ENCODE data around the gene TTC3.
"Not testable (repeated sequence)": the region's sequence is repeated elsewhere in the genome, so short reads cannot be mapped to it uniquely, and the experiment has no call there.

Gene TTC3

GRCh38 chr21:37082856-37083528 lies 9.9 kb downstream of the TTC3 start:
- no peaks in the 10 kb centered on the region for H3K4me1 ChIP-seq (ENCODE audit: insufficient read depth, low read length)

GRCh38 chr21:37085726-37086125 lies 12.7 kb downstream of the TTC3 start:
- Histone ChIP-seq H3K36me3 (ENCODE audit: insufficient read depth, low read length) (peaks cover 39% of the 10 kb centered on the region), H2AFZ (ENCODE audit: low read depth, low read length) (no peak overlapping the region), H3K27me3 (ENCODE audit: insufficient read depth, low read length) (no peaks in the 10 kb centered on the region), H3K4me1 (ENCODE audit: insufficient read depth, low read length) (no peaks in the 10 kb centered on the region), H3K9me3 (ENCODE audit: low read length) (peaks cover 2% of the 10 kb centered on the region), H3K4me3 (ENCODE audit: low read length) (no peak overlapping the region)

More at GRCh38 chr21:37082856-37083528, 9.9 kb downstream of the TTC3 start:
- H3K4me3 ChIP-seq (ENCODE audit: low read length) = no peak overlapping the region
- peaks cover 15% of the 10 kb centered on the region for H3K36me3 ChIP-seq (ENCODE audit: insufficient read depth, low read length)
- peaks cover 2% of the 10 kb centered on the region for H3K9me3 ChIP-seq (ENCODE audit: low read length)
- no peaks in the 10 kb centered on the region for H3K27me3 ChIP-seq (ENCODE audit: insufficient read depth, low read length)
- no peak overlapping the region for H2AFZ ChIP-seq (ENCODE audit: low read depth, low read length)

GRCh38 chr21:37087188-37087587 lies 14.1 kb downstream of the TTC3 start:
- Histone ChIP-seq H3K27me3 (ENCODE audit: insufficient read depth, low read length) (no peaks in the 10 kb centered on the region), H3K4me3 (ENCODE audit: low read length) (no peak overlapping the region), H3K9me3 (ENCODE audit: low read length) (peaks cover 2% of the 10 kb centered on the region), H3K36me3 (ENCODE audit: insufficient read depth, low read length) (peaks cover 43% of the 10 kb centered on the region), H2AFZ (ENCODE audit: low read depth, low read length) (no peak overlapping the region), H3K4me1 (ENCODE audit: insufficient read depth, low read length) (no peaks in the 10 kb centered on the region)

- H3K36me3 ChIP-seq (ENCODE audit: insufficient read depth, low read length) = peaks cover 44% of the 10 kb centered on the region
- H3K27me3 ChIP-seq (ENCODE audit: insufficient read depth, low read length) = no peaks in the 10 kb centered on the region
- H2AFZ ChIP-seq (ENCODE audit: low read depth, low read length) = no peak overlapping the region
- H3K4me1 ChIP-seq (ENCODE audit: insufficient read depth, low read length) = no peaks in the 10 kb centered on the region
- no peak overlapping the region for H3K4me3 ChIP-seq (ENCODE audit: low read length)
- H3K9me3 ChIP-seq (ENCODE audit: low read length) = peaks cover 2% of the 10 kb centered on the region
Observed at GRCh38 chr21:37088186-37088735, 15.2 kb downstream of the TTC3 start.

- H3K9me3 ChIP-seq (ENCODE audit: low read length) = no peaks in the 10 kb centered on the region
- H3K4me1 ChIP-seq (ENCODE audit: insufficient read depth, low read length) = no peaks in the 10 kb centered on the region
- H3K27me3 ChIP-seq (ENCODE audit: insufficient read depth, low read length) = no peaks in the 10 kb centered on the region
- H3K36me3 ChIP-seq (ENCODE audit: insufficient read depth, low read length) = peaks cover 71% of the 10 kb centered on the region
- H2AFZ ChIP-seq (ENCODE audit: low read depth, low read length) = no peak overlapping the region
- no peak overlapping the region for H3K4me3 ChIP-seq (ENCODE audit: low read length)
Observed at GRCh38 chr21:37093977-37094376, 20.9 kb downstream of the TTC3 start.

GRCh38 chr21:37095821-37096220 lies 22.8 kb downstream of the TTC3 start:
- Histone ChIP-seq H3K9me3 (ENCODE audit: low read length) (no peaks in the 10 kb centered on the region), H3K36me3 (ENCODE audit: insufficient read depth, low read length) (peaks cover 68% of the 10 kb centered on the region), H3K4me1 (ENCODE audit: insufficient read depth, low read length) (no peaks in the 10 kb centered on the region), H2AFZ (ENCODE audit: low read depth, low read length) (no peak overlapping the region), H3K4me3 (ENCODE audit: low read length) (no peak overlapping the region), H3K27me3 (ENCODE audit: insufficient read depth, low read length) (no peaks in the 10 kb centered on the region)

GRCh38 chr21:37098751-37099150 lies 25.7 kb downstream of the TTC3 start:
- H2AFZ ChIP-seq (ENCODE audit: low read depth, low read length) = no peak overlapping the region
- peaks cover 61% of the 10 kb centered on the region for H3K36me3 ChIP-seq (ENCODE audit: insufficient read depth, low read length)
- H3K4me1 ChIP-seq (ENCODE audit: insufficient read depth, low read length) = no peaks in the 10 kb centered on the region
- H3K27me3 ChIP-seq (ENCODE audit: insufficient read depth, low read length) = no peaks in the 10 kb centered on the region
- no peaks in the 10 kb centered on the region for H3K9me3 ChIP-seq (ENCODE audit: low read length)
- H3K4me3 ChIP-seq (ENCODE audit: low read length) = no peak overlapping the region

GRCh38 chr21:37100316-37100715 lies 27.3 kb downstream of the TTC3 start:
- no peaks in the 10 kb centered on the region for H3K4me1 ChIP-seq (ENCODE audit: insufficient read depth, low read length)
- H2AFZ ChIP-seq (ENCODE audit: low read depth, low read length) = no peak overlapping the region
- H3K36me3 ChIP-seq (ENCODE audit: insufficient read depth, low read length) = peaks cover 54% of the 10 kb centered on the region
- H3K9me3 ChIP-seq (ENCODE audit: low read length) = no peaks in the 10 kb centered on the region
- no peaks in the 10 kb centered on the region for H3K27me3 ChIP-seq (ENCODE audit: insufficient read depth, low read length)
- H3K4me3 ChIP-seq (ENCODE audit: low read length) = no peak overlapping the region

- Histone ChIP-seq H3K27me3 (ENCODE audit: insufficient read depth, low read length) (no peaks in the 10 kb centered on the region), H3K4me3 (ENCODE audit: low read length) (no peak overlapping the region), H3K9me3 (ENCODE audit: low read length) (no peaks in the 10 kb centered on the region), H2AFZ (ENCODE audit: low read depth, low read length) (no peak overlapping the region), H3K4me1 (ENCODE audit: insufficient read depth, low read length) (no peaks in the 10 kb centered on the region), H3K36me3 (ENCODE audit: insufficient read depth, low read length) (peaks cover 43% of the 10 kb centered on the region)
Observed at GRCh38 chr21:37101384-37101783, 28.3 kb downstream of the TTC3 start.

- peaks cover 30% of the 10 kb centered on the region for H3K36me3 ChIP-seq (ENCODE audit: insufficient read depth, low read length)
- not testable (repeated sequence) for H3K4me3 ChIP-seq (ENCODE audit: low read length)
Observed at GRCh38 chr21:37102746-37103145, 29.7 kb downstream of the TTC3 start.

GRCh38 chr21:37106998-37107397 lies 33.9 kb downstream of the TTC3 start:
- no peaks in the 10 kb centered on the region for H3K4me1 ChIP-seq (ENCODE audit: insufficient read depth, low read length)

More at GRCh38 chr21:37102746-37103145, 29.7 kb downstream of the TTC3 start:
- not testable (repeated sequence) for H3K9me3 ChIP-seq (ENCODE audit: low read length); H3K4me1 ChIP-seq (ENCODE audit: insufficient read depth, low read length); H2AFZ ChIP-seq (ENCODE audit: low read depth, low read length); H3K27me3 ChIP-seq (ENCODE audit: insufficient read depth, low read length)

GRCh38 chr21:37111029-37111428 lies 38.0 kb downstream of the TTC3 start:
- H3K4me1 ChIP-seq (ENCODE audit: insufficient read depth, low read length); H2AFZ ChIP-seq (ENCODE audit: low read depth, low read length); H3K4me3 ChIP-seq (ENCODE audit: low read length); H3K27me3 ChIP-seq (ENCODE audit: insufficient read depth, low read length): not testable (repeated sequence)
- H3K9me3 ChIP-seq (ENCODE audit: low read length) = peaks cover 13% of the 10 kb centered on the region
- H3K36me3 ChIP-seq (ENCODE audit: insufficient read depth, low read length) = peaks cover 17% of the 10 kb centered on the region

More at GRCh38 chr21:37106998-37107397, 33.9 kb downstream of the TTC3 start:
- H2AFZ ChIP-seq (ENCODE audit: low read depth, low read length) = no peak overlapping the region
- H3K36me3 ChIP-seq (ENCODE audit: insufficient read depth, low read length) = peaks cover 16% of the 10 kb centered on the region
- no peak overlapping the region for H3K4me3 ChIP-seq (ENCODE audit: low read length)
- peaks cover 13% of the 10 kb centered on the region for H3K9me3 ChIP-seq (ENCODE audit: low read length)
- H3K27me3 ChIP-seq (ENCODE audit: insufficient read depth, low read length) = no peaks in the 10 kb centered on the region

- not testable (repeated sequence) for H2AFZ ChIP-seq (ENCODE audit: low read depth, low read length); H3K9me3 ChIP-seq (ENCODE audit: low read length); H3K4me1 ChIP-seq (ENCODE audit: insufficient read depth, low read length); H3K27me3 ChIP-seq (ENCODE audit: insufficient read depth, low read length); H3K4me3 ChIP-seq (ENCODE audit: low read length)
- peaks cover 21% of the 10 kb centered on the region for H3K36me3 ChIP-seq (ENCODE audit: insufficient read depth, low read length)
Observed at GRCh38 chr21:37114301-37114700, 41.2 kb downstream of the TTC3 start.

- not testable (repeated sequence) for H3K4me3 ChIP-seq (ENCODE audit: low read length); H3K9me3 ChIP-seq (ENCODE audit: low read length); H3K4me1 ChIP-seq (ENCODE audit: insufficient read depth, low read length); H2AFZ ChIP-seq (ENCODE audit: low read depth, low read length); H3K27me3 ChIP-seq (ENCODE audit: insufficient read depth, low read length)
- peaks cover 35% of the 10 kb centered on the region for H3K36me3 ChIP-seq (ENCODE audit: insufficient read depth, low read length)
Observed at GRCh38 chr21:37116459-37116858, 43.4 kb downstream of the TTC3 start.

Data from neuron (in vitro differentiated cells).